ENCODE measurements around the gene KRT80. TPM values are rescaled to one million over a fixed set of nuclear protein-coding genes. Genes with fewer than 3 reads are reported as not detected.

KRT80 gene
- total RNA-seq, 1 donor from 2014 or later = not detected

DNA sequence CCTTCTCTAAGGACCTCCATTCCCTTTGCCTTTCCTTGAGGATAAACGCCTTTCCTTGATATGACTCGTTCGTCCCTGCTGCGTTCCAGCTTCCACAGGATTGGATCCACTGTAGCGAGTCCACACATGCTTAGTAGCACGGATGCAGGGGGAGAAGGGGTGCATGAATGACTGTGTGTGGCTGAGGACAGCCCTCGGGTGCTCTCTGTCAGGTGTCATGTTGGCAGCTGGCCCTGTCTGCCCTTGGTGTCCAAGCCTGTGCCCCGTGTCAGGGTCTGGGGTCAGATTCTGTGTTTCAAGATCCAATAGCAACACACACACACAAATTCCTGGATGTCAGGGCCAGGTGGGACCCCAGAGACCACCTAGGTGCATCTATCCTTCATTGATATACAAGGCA lies 17.5 kb upstream of the KRT80 start:
- Mint-ChIP-seq H3K27me3 (ENCODE audit: low read depth) (peaks cover 8% of the 10 kb centered on the region), H3K4me1 (no peaks in the 10 kb centered on the region), H3K4me3 (no peak overlapping the region), H3K36me3 (ENCODE audit: low read depth) (no peaks in the 10 kb centered on the region), H3K27ac (ENCODE audit: unreplicated experiment) (no peak overlapping the region), H3K9me3 (no peaks in the 10 kb centered on the region)
- DNase-seq (ENCODE audit: low read depth, low spot score) = no peak
- TF ChIP-seq, protein P1, sequence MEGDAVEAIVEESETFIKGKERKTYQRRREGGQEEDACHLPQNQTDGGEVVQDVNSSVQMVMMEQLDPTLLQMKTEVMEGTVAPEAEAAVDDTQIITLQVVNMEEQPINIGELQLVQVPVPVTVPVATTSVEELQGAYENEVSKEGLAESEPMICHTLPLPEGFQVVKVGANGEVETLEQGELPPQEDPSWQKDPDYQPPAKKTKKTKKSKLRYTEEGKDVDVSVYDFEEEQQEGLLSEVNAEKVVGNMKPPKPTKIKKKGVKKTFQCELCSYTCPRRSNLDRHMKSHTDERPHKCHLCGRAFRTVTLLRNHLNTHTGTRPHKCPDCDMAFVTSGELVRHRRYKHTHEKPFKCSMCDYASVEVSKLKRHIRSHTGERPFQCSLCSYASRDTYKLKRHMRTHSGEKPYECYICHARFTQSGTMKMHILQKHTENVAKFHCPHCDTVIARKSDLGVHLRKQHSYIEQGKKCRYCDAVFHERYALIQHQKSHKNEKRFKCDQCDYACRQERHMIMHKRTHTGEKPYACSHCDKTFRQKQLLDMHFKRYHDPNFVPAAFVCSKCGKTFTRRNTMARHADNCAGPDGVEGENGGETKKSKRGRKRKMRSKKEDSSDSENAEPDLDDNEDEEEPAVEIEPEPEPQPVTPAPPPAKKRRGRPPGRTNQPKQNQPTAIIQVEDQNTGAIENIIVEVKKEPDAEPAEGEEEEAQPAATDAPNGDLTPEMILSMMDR (conservative IDR thresholded peaks at IDR 0.05) = no peak

DNA sequence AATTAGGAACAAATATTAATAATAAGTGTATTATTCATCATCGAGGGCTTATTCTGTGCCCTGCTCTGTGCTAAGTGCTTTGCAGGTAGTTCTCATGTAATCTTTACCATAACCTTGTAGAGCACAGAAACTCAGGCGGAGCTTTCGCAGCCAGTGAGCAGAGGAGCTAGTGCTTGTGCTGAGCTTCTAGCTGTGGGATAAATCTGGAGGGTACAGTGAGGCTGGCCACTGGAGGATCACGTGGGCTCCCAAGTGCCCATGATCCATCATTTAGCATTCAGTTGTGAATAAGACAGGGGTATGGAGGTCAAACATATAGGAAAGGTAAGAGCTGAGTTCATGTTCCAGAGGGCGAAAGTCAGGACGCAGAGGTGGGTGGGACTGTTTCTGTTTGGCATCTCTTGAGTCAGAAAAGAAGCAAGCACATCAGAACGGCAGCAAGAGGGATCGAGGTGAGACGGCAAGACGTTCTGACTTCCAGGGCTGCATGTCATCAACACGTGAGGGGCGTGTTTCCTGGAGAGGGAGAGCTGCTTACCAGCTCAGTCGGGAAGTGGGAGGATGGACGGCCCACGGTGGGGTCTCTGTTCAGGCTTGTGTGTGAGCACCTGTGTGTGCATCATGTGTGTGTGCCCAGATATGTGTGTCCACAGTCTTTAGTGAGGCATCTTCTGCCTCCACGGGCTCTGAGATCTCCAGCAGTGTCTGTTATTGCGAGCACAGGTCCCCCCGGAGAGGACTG lies 16.8 kb upstream of the KRT80 start:
- no peak for DNase-seq (ENCODE audit: low read depth, low spot score)
- no peaks in the 10 kb centered on the region for H3K36me3 Mint-ChIP-seq (ENCODE audit: low read depth)
- no peak overlapping the region for H3K27ac Mint-ChIP-seq (ENCODE audit: unreplicated experiment)
- H3K27me3 Mint-ChIP-seq (ENCODE audit: low read depth) = peaks cover 8% of the 10 kb centered on the region
- H3K4me1 Mint-ChIP-seq = no peaks in the 10 kb centered on the region
- TF ChIP-seq, protein P1 (conservative IDR thresholded peaks at IDR 0.05) = no peak
- no peaks in the 10 kb centered on the region for H3K9me3 Mint-ChIP-seq
- no peak overlapping the region for H3K4me3 Mint-ChIP-seq

DNA sequence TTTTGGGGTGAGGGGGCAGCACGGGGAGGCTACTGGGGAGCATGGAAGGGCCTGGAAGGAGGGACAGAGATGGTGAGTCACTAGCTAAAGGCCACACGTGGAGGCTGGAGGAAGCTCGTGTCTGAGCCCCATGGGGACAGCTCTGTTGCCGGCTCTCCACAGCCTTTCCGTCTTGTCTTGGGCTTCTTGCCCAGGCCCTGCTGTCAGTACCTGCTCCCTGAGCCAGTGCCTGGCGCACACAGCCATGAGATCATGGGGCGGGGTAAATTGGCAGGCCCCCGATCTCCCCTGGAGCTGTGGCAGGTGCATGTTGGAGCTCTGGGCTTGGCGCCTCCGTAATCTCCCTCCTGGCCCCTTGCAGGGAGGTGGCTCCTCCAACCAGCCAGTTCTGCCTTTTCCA lies 16.1 kb upstream of the KRT80 start:
- no peak overlapping the region for H3K4me3 Mint-ChIP-seq
- TF ChIP-seq, protein P1 (conservative IDR thresholded peaks at IDR 0.05) = no peak
- H3K4me1 Mint-ChIP-seq = peaks cover 5% of the 10 kb centered on the region
- H3K36me3 Mint-ChIP-seq (ENCODE audit: low read depth) = no peaks in the 10 kb centered on the region
- no peaks in the 10 kb centered on the region for H3K9me3 Mint-ChIP-seq
- peaks cover 11% of the 10 kb centered on the region for H3K27me3 Mint-ChIP-seq (ENCODE audit: low read depth)
- no peak for DNase-seq (ENCODE audit: low read depth, low spot score)
- H3K27ac Mint-ChIP-seq (ENCODE audit: unreplicated experiment) = peak overlapping the region; percentile 67

DNA sequence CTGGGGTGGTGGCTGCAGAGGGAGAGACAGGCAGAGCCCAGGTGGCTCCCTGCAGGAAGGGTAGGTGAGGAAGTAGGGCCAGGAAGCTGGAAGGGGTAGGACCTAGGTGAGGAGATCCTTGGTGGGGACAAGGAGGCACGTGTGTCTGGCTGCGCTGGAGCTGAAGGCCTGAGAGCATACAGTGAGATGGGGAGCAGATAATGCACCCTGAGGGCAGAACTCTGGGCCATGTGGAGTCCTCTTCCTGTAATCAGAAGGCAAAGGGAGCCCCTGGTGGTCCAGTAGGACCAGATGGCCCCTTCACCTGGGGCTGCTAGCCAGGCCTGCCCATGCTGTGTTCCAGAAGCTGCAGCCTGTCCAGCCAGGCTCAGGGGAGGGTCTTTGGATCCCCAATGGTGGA lies 15.3 kb upstream of the KRT80 start:
- Mint-ChIP-seq H3K36me3 (ENCODE audit: low read depth) (no peaks in the 10 kb centered on the region), H3K27ac (ENCODE audit: unreplicated experiment) (no peak overlapping the region), H3K9me3 (no peaks in the 10 kb centered on the region), H3K27me3 (ENCODE audit: low read depth) (peaks cover 13% of the 10 kb centered on the region), H3K4me1 (peaks cover 7% of the 10 kb centered on the region), H3K4me3 (no peak overlapping the region)
- no peak for DNase-seq (ENCODE audit: low read depth, low spot score)
- TF ChIP-seq, protein P1 (conservative IDR thresholded peaks at IDR 0.05) = no peak

DNA sequence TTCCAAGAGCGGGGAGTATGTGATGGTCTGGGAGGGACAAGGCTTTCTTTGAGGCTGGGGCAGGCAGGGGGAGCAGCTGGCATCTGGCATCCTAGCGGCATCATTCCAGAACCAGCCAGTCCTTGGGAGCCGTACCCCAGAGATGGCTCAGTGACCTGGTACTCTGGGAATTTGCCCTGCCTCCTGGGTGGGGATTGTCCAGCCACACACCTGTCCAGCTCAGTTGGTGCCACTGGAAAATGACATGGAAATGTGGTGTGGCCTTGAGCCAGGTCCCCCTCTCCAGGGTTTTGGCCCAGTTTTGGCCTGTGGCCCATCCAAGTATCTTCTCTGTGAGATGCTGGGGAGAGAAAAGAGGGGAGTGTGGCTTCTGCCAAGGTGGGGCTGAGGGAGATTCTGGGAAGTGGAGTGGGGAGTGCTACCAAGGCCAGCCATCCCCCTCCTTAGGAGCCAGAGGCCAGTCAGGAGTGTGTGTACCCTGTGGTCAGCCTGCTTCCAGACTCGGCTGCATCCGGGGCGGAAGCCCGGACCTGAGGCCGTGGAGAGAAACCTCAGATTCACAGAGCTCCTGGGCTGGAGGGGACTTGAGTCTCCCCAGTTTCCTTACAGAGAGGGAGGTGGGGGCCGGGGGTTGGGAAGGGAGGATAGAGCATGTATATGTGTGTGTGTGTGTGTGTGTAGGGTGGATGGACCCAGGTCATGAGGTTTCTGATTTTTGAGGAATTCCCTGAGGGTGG lies 14.7 kb upstream of the KRT80 start:
- DNase-seq (ENCODE audit: low read depth, low spot score) = no peak
- H3K9me3 Mint-ChIP-seq = no peaks in the 10 kb centered on the region
- no peaks in the 10 kb centered on the region for H3K36me3 Mint-ChIP-seq (ENCODE audit: low read depth)
- H3K27me3 Mint-ChIP-seq (ENCODE audit: low read depth) = peaks cover 14% of the 10 kb centered on the region
- TF ChIP-seq, protein P1 (conservative IDR thresholded peaks at IDR 0.05) = no peak
- no peak overlapping the region for H3K4me3 Mint-ChIP-seq
- no peak overlapping the region for H3K27ac Mint-ChIP-seq (ENCODE audit: unreplicated experiment)
- peaks cover 9% of the 10 kb centered on the region for H3K4me1 Mint-ChIP-seq

Data from neural crest cell (in vitro differentiated cells).